HepG2 (cell line): ENCODE data around the gene RPLP2. TPM values are rescaled to one million over a fixed set of nuclear protein-coding genes. Genes with fewer than 3 reads are reported as not detected.
A peak's percentile ranks its signal among the peaks of the same experiment; 100 is the strongest.

Experiments
- ARNT2 ChIP-seq: sonication (generic); formaldehyde crosslinking; IDR thresholded peaks from 2 replicates; pipeline ENCODE4 v1.8.0; 2022; ENCODE audit warnings: mild to moderate bottlenecking, low read depth, missing genetic modification reagents, moderate library complexity
- ASH2L ChIP-seq: fragments of 300-600, 200-600 bp; sonication (generic); IDR thresholded peaks from 2 replicates; pipeline ENCODE4 v1.7.0; 2017; ENCODE audit warnings: low read depth, mild to moderate bottlenecking, moderate library complexity, mixed read lengths, low read length; ENCODE audit not compliant: insufficient read length
- CAMTA2 ChIP-seq: sonication (generic); formaldehyde crosslinking; IDR thresholded peaks from 2 replicates; pipeline ENCODE4 v1.4.0; 2020; ENCODE audit warnings: mild to moderate bottlenecking, missing genetic modification reagents, borderline replicate concordance
- ELF4 ChIP-seq: sonication (generic); formaldehyde crosslinking; IDR thresholded peaks from 2 replicates; pipeline ENCODE4 v1.5.0; 2020; ENCODE audit warnings: missing genetic modification reagents, mild to moderate bottlenecking, moderate library complexity, borderline replicate concordance
- ELK4 ChIP-seq: sonication (generic); formaldehyde crosslinking; IDR thresholded peaks from 2 replicates; pipeline ENCODE4 v1.9.0; 2021; ENCODE audit warnings: missing genetic modification reagents, borderline replicate concordance
- FOSL2 ChIP-seq: sonication (generic); formaldehyde crosslinking; IDR thresholded peaks from 2 replicates; pipeline ENCODE4 v1.4.0; 2020; ENCODE audit warnings: missing genetic modification reagents
- GABPA ChIP-seq, 2 experiments: IDR thresholded peaks; 2 replicates each; pipeline ENCODE4 v1.6.1; 2011 to 2016; ENCODE audit warnings: low read depth in 2 of 2, low read length in 1 of 2, missing biosample characterization in 1 of 2, missing genetic modification characterization in 1 of 2
- HNF1A ChIP-seq, 2 experiments: sonication (generic) in 1 of 2; formaldehyde crosslinking in 1 of 2; IDR thresholded peaks; 2 replicates each; pipeline versions ENCODE4 v1.4.0 to v1.6.1; 2016 to 2020; ENCODE audit warnings: borderline replicate concordance in 1 of 2, low read depth in 1 of 2, mild to moderate bottlenecking in 1 of 2, missing genetic modification reagents in 1 of 2
- MZF1 ChIP-seq: sonication (generic); formaldehyde crosslinking; IDR thresholded peaks from 2 replicates; pipeline ENCODE4 v1.8.1; 2023; ENCODE audit warnings: mild to moderate bottlenecking, missing genetic modification reagents, borderline replicate concordance
- RBM39 ChIP-seq: fragments of 200-400 bp; formaldehyde crosslinking; IDR thresholded peaks from one replicate; pipeline ENCODE4 v1.6.1; 2018; ENCODE audit warnings: antibody characterized with exemption, mild to moderate bottlenecking, low read depth, low read length; ENCODE audit not compliant: poor library complexity, severe bottlenecking
- ZFP36L1 ChIP-seq: sonication (generic); formaldehyde crosslinking; IDR thresholded peaks from 2 replicates; pipeline ENCODE4 v1.8.0; 2022; ENCODE audit warnings: mild to moderate bottlenecking, missing genetic modification reagents, moderate library complexity
- ZNF10 ChIP-seq: sonication (generic); formaldehyde crosslinking; IDR thresholded peaks from 2 replicates; pipeline ENCODE4 v1.4.0; 2020; ENCODE audit warnings: mild to moderate bottlenecking, low read depth, missing genetic modification reagents, borderline replicate concordance
- ZNF451 ChIP-seq: sonication (generic); formaldehyde crosslinking; IDR thresholded peaks from 2 replicates; pipeline ENCODE4 v1.5.0; 2020; ENCODE audit warnings: mild to moderate bottlenecking, missing genetic modification reagents
- ZNF550 ChIP-seq: sonication (generic); formaldehyde crosslinking; IDR thresholded peaks from 2 replicates; pipeline ENCODE4 v1.4.0; 2020; ENCODE audit warnings: mild to moderate bottlenecking, missing genetic modification reagents, borderline replicate concordance
- ZNF639 ChIP-seq: conservative IDR thresholded peaks from 2 replicates; pipeline ENCODE4 v1.6.1; 2018; ENCODE audit warnings: missing genetic modification reagents
- ZNF776 ChIP-seq: sonication (generic); formaldehyde crosslinking; IDR thresholded peaks from 2 replicates; pipeline ENCODE4 v1.4.0; 2020; ENCODE audit warnings: mild to moderate bottlenecking, missing genetic modification reagents
- ZNF788 ChIP-seq: sonication (generic); formaldehyde crosslinking; IDR thresholded peaks from 2 replicates; pipeline ENCODE4 v1.5.0; 2020; ENCODE audit warnings: mild to moderate bottlenecking, missing genetic modification reagents, borderline replicate concordance
- ZSCAN22 ChIP-seq: sonication (generic); formaldehyde crosslinking; IDR thresholded peaks from 2 replicates; pipeline ENCODE4 v1.4.0; 2020; ENCODE audit warnings: mild to moderate bottlenecking, missing genetic modification reagents
- polyA plus RNA-seq, 8 experiments: library from polyadenylated mRNA; depleted of rRNA in 3 of 8; stranded (reverse) in 7 of 8; unstranded in 1 of 8; fragments of >200 nt; fragmentation: Illumina TruSeq in 4 of 8; extraction: Trizol in 4 of 8; gene quantifications; 2 replicates each; pipeline versions ENCODE4 v1.2.1 to v1.2.3, GENCODE V29; 2011 to 2016; ENCODE audit warnings: low read depth in 4 of 8, missing spikeins in 1 of 8, mixed read lengths in 1 of 8; ENCODE audit not compliant: insufficient read depth in 1 of 8
- total RNA-seq, 5 experiments: library from RNA; depleted of rRNA; stranded (reverse); fragments of >200 nt; fragmentation: Illumina TruSeq; extraction: Trizol; gene quantifications; 2 replicates each; pipeline ENCODE4 v1.2.3, GENCODE V29; 2016; ENCODE audit warnings: low read depth in 1 of 5
- TF ChIP-seq, protein P1 (sequence below): IDR thresholded peaks from 2 replicates; pipeline ENCODE4 v1.6.1; 2016; ENCODE audit warnings: missing compliant biosample characterization, missing genetic modification reagents, borderline replicate concordance

The RPLP2 gene
- total and polyA plus RNA-seq, 2 of the 13 experiments (the other 11 are each of a cell fraction or from before 2014, with no cell fraction given): 978 to 2,106 TPM

DNA sequence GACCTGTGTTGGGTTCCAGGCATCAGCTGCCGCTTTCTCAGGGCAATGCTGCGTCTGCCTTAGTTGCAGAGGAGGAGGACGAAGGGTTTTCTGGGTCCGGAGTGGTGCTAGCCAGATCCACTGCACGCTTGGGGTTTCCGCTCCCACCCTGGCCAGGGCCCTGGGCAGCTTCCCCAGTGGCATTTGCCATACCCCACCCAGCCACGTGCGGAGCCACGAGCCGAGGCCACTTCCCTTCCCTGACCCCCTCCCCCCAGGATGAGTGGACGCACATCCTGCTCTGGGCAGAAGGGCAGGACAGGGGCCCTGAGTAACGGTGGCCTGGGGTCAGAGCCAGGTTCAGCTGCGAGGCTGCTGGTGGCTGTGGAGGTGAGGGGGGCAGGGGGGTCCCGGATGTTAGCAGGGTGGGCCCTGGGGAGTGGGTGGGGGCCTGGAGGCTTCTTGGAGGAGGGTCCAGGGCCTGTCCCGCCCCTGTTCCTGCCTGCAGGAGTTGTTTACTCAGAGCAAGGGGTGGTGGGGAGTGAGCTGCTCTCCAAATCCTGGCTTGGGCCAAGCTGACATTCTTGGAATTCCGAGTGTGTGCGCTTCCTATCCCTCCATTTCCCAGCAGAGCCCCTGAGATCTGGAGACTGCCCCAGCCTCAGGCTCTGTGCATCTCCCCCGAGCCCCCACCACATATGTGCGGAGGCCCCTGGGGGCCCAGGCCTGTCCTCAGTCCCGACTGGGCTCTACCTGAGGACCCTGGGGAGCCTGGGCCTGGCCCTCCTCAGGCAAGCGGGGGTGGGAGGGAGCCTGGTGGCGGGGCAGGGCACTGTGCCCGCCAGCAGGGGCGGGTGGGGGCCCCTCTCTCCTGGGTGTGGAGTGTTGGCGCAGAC is 34.3 kb downstream of the RPLP2 start (continued):
- TF ChIP-seq ELK4 (CRISPR knock-in tag) (no peak), ASH2L (no peak), ARNT2 (CRISPR knock-in tag) (peak; percentile 56; the same call in 1 of the 2 replicates), ELF4 (no peak), ZNF776 (CRISPR knock-in tag) (no peak; the same call in 1 of the 2 replicates), ZNF788 (CRISPR knock-in tag) (peak; percentile 52; the same call in 1 of the 2 replicates), MZF1 (CRISPR knock-in tag) (no peak; the same call in 1 of the 2 replicates), ZNF10 (CRISPR knock-in tag) (no peak), CAMTA2 (CRISPR knock-in tag) (no peak), ZNF451 (CRISPR knock-in tag) (peak; percentile 41; the same call in 1 of the 2 replicates), ZNF639 (CRISPR knock-in tag) (no peak; the same call in 1 of the 2 replicates), ZSCAN22 (no peak), RBM39 (no peak), GABPA (IDR thresholded peaks at IDR 0.05; ENCODE audit: low read depth, low read length) (no peak), GABPA (CRISPR knock-in tag; IDR thresholded peaks at IDR 0.05; ENCODE audit: low read depth) (peak; percentile 77), ZNF550 (CRISPR knock-in tag) (no peak), FOSL2 (CRISPR knock-in tag) (peak; percentile 75), ZFP36L1 (CRISPR knock-in tag) (peak; percentile 61; the same call in 1 of the 2 replicates), HNF1A (IDR thresholded peaks at IDR 0.05; ENCODE audit: low read depth) (no peak), HNF1A (CRISPR knock-in tag; IDR thresholded peaks at IDR 0.05; ENCODE audit: borderline replicate concordance) (no peak)
- TF ChIP-seq, protein P1, sequence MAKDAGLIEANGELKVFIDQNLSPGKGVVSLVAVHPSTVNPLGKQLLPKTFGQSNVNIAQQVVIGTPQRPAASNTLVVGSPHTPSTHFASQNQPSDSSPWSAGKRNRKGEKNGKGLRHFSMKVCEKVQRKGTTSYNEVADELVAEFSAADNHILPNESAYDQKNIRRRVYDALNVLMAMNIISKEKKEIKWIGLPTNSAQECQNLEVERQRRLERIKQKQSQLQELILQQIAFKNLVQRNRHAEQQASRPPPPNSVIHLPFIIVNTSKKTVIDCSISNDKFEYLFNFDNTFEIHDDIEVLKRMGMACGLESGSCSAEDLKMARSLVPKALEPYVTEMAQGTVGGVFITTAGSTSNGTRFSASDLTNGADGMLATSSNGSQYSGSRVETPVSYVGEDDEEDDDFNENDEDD: peak; percentile 79; the same call in 1 of the 2 replicates
